H1 (cell line): ENCODE measurements around the gene CLPTM1L.

Source experiments
- CREB1 ChIP-seq: IDR thresholded peaks from 2 replicates; pipeline ENCODE4 v1.6.1; 2012; ENCODE audit warnings: inconsistent platforms
- POU5F1 ChIP-seq: IDR thresholded peaks from 2 replicates; pipeline ENCODE4 v1.6.1; 2011; ENCODE audit warnings: low read depth, mild to moderate bottlenecking, low read length, moderate library complexity
- YY1 ChIP-seq: IDR thresholded peaks from 2 replicates; pipeline ENCODE4 v1.6.1; 2011; ENCODE audit warnings: low read depth, mild to moderate bottlenecking, low read length

- TF ChIP-seq CREB1, result no peak
- no peak for TF ChIP-seq POU5F1
- TF ChIP-seq YY1, result no peak
Observed at GRCh38 chr5:1317921-1318565, 26.9 kb downstream of the CLPTM1L start.
